HG03135 (cell line): ENCODE results near the gene GIT2.
"Not testable (repeated sequence)": the region's sequence is repeated elsewhere in the genome, so short reads cannot be mapped to it uniquely, and the experiment has no call there.

Experiments used
- ATAC-seq: cut with Tn5 transposase; IDR thresholded peaks from one replicate; pipeline ENCODE4 v1.9.1; 2021; ENCODE audit warnings: mild to moderate bottlenecking, moderate library complexity; ENCODE audit not compliant: unreplicated experiment

The GIT2 gene

DNA sequence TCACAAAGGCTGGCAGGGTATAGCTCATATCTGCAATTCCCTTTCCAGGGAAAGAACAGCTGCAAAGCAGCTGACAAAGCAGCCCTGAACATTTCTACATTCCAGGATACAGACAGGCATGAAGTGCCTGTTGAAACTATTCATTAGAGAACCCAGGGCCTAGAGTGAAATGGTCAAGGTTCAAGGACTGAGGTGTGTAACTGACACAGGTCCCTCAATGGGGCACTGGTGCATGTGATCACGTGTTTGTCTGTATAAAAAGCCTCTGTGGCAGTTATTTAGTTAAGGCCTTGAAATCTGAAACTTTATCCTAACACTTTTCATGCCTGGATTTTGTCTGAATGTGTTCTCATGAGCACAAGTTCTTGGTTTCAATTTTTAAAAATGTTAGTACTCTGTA is 47.1 kb downstream of the GIT2 start:
- ATAC-seq, result no peak

DNA sequence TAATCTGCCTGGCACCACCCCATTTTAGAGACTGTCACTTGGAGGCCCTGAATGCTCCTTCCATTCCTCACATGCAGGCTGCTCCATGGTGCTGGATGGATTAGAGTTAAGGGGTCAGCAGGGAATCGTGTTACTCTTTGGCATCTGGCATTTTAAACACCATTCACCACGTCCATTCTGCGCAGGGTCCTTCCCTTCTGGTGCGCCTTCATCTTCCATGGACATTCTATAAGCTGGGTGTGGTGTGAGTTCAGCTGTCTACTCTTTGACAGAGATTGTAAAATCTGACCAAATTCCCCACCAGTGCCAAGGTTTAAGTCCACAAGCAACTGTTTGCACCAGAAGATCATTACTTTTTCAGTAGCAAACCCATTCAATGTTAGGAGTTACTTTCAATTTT is 47.8 kb downstream of the GIT2 start:
- no peak for ATAC-seq

DNA sequence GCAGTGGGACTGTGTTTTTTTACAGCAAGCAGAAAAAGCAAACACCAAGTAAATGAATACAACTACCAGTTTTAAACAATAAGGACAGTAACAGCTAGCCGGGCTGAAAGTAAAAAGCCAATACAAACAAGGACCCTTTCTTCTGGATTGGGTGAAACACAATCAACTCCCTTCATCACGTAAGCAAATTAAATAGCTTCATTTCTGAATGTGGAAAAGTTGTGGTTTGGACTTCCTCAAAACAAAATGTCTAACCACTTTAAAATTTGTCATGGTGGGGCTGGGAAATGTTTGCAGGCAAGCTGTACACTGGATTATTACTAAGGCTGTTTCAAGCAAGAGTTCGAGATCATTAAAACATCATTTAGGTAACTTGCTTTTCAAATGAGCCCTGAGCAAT is 48.6 kb downstream of the GIT2 start:
- no peak for ATAC-seq

DNA sequence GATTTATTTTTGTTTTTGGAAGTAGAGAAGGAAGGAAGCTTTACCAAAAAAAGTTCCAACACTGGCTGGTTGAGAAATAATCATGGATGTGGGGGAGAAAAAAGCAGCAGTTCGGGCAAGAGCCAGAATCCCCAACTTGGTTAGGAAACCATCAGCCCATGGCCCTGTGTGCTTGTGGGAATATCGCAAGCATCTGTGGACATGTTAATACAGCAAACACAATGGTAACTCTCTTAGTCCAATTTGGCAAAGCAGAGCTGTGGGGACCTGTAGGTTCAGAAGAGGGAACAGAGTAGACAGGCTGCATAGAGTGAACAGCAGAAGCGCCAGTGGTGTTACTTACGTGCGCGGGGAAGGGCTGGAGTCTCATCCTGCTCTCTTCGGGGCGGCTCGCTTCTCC is 49.3 kb downstream of the GIT2 start:
- ATAC-seq, result no peak

DNA sequence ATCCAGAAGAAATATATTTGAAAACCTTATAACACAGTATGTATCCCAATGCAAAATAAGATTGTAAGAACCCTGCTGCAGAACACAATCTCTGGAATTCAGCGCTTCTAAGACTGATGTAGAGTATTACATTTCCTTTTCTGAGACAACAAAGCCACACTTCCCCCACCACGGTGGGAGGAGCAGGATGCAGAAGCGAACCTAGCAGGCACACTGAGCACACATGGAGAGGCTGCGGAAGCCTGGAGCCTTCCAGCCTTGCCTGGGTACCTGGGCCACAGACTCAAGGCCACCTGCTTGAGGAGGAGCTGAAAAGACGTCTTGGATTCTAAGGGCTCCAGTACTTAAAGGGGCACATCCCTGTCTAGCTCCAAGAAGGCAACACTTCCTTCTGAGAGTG is 49.7 kb downstream of the GIT2 start:
- no peak for ATAC-seq

DNA sequence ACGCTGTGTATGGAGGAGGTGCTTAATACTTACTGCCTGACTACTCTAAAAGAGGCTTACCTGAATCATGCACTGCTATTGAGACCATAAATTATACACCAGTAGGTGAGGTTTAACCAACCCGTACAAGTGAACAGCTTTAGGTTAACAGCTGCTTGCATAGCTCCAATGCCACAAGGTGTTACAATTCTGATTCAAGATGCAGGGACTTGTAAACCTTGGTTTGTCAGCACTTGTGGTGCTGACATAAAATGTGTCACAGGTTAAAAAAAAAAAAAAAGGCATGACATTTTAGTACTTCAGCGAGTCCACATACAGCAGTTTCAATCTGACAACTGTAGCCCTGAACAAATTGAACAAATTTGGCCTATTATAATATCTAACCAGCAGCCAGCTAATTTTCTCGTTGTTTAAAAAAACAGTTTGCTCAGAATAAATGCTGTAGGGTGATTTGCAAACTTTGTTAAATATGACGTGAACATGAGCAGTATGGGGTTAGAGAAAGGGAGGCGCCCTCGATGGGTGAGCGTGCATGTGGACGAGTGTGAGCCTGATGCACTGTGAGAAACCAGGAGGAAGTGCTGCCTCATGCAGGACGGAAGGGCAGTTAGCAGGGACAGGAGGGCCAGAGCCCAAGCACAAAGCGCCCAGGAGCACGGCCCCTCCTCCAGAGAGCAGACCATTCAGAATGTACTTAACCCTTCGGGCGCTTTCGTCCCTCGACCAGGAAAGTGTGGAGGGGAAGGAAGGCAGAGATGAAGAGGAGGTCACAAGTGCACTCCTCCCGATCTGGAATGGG is 51.4 kb downstream of the GIT2 start:
- ATAC-seq, result no peak

DNA sequence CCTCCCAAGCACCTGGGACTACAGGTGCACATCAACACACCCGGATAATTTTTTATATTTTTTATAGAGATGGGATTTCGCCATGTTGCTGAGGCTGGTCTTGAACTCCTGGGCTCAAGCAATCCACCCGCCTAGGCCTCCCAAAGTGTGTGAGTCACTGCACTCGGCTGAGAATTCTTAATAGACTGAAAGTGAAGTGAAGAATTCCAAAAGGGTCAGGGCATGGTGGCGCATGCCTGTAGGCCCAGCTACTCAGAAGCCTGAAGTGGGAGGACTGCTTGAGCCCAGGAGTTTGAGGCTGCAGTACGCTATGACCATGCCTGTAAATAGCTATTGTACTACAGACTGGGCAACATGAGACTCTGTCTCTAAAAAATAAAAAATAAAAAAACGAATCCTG is 52.4 kb downstream of the GIT2 start:
- no peak for ATAC-seq

DNA sequence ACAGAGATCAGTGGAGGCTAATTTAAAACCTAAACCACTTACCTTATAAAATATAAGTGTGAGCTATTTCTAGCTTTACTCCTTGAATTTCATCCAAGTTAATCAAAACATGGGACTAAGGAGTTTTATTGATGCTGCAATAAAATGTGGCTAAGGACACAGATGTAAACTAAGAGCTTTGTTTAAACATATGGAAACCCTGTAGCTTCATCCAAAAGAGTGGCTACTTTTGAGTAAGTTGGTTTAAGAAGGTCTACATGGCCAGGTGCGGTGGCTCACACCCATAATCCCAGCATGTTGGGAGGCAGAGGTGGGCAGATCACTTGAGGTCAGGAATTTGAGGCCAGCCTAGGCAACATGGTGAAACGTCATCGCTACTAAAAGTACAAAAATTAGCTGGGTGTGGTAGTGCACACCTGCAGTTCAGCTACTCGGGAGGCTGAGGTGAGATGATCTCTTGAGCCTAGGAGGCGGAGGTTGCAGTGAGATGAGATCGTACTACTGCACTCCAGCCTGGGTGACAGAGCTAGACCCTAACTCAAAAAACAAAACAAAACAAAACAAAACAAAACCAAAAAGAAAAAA is 55.7 kb downstream of the GIT2 start:
- ATAC-seq, result no peak

DNA sequence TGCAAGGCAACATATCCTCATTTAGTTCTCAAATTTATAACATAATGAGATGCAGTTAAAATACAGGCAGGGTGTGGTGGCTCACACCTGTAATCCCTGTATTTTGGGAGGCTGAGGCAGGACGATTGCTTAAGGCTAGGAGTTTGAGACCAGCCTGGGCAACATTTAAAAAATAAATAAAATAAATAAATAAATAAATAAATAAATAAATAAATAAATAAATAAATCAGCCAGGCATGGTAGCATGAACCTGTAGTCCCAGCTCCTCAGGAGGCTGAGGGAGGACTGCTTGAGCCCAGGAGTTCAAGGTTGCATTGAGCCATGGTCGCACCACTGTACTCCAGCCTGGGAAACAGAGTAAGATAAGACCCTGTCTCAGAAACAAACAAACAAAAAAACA is 56.7 kb downstream of the GIT2 start:
- ATAC-seq, result no peak

DNA sequence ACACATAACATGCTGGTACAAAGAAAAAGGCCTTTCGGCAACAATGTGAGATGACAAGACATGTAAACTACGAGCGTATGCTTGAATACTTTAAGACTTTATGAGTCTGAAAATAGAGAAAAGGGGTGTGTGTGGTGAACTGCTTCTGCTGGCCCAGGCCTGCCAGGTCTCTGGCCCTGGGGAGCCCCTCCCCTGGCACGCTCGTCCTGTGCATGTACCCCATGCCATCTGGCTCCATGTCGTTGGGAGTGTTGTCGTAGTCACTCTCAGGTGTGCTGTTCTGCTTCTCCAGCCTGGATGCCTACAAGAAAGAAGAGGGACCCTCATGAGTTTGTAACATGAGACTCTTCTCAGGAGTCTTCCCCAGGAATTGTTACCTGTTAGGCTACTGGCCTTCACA is 57.2 kb downstream of the GIT2 start:
- ATAC-seq, result no peak

DNA sequence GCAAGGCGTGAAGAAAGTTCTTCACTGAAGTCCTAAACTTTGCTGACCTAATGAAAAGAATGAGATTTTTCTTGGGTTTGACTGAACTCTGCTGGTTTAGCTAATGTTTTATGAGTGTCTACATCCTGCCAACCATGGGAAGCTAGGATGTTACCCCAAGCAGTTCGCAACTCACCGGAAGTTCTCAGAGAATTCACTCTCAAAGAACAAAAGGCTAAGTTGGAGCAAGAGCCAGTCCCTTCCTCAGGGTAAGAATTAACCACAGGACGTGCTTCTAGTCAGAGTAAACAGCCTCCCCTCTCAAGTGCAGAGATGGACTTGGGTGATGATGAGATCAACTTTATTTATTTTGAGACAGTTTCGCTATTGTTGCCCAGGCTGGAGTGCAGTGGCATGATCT is 58.8 kb downstream of the GIT2 start:
- no peak for ATAC-seq

DNA sequence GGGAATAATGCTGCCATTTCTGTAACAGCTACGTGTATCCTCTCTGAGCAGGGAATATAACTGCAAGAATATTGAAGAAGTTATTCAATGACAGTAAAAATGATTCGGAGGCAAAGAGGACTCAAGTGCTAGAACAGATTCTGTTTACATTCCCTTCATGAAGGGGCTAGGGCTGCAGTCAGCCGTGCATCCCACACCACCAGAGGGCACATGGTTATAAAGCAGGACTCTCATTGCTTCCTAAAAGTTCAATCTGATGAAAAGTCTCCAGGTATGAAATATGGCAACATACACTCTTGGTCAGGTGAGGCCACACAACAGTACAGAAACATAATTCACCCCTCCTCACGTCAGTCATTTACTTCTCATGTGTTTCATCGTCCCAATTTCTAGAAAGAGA is 62.1 kb downstream of the GIT2 start:
- no peak for ATAC-seq

DNA sequence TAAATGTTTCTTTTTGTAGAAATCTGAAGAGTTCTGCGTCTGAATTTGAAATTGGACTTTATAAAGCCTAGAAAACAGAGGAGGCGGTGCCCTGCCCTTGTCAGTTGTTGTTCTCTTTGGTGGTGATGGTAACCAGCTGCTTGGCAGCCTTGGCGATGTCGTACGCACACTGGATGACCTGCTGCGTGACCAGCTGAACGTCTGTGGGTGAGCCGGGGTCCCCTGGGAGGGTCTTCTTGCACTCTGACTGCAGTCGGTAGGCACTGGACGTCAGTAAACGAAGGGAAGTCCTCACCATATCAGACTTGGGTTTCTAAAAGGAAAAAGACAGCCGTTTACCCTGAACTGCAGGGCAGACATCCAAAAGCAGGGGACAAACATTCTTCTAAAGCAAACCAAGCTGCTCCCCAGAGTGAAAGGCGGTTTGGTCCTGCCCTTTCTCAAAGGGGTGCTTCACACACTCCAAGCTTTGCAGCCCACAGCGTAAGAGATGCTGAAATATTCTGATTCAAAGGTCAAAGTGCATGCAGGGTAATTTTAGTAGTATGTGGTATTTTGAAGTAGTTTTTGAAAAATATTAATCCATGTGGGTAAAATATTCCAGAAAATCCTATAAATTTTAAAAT is 63.2 kb downstream of the GIT2 start:
- ATAC-seq, result no peak

DNA sequence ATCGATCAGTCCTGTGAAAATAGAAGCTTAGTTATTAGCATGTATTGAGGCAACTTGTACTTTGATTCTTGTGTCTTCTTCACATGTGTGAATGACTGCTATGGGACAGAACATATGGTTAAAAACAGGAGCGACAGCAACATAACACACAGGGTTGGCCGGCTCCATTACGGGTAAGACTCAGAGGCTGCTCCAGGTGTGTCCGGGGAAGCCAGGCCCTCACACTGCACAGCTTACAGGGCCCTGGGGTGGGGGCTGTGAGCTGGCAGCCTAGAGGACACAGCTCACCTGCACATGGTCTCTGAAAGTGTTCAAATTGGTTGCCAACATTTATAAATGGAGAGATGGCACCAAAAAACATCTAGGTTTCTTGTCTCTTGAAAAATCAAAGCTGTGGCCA is 65.0 kb downstream of the GIT2 start:
- no peak for ATAC-seq

DNA sequence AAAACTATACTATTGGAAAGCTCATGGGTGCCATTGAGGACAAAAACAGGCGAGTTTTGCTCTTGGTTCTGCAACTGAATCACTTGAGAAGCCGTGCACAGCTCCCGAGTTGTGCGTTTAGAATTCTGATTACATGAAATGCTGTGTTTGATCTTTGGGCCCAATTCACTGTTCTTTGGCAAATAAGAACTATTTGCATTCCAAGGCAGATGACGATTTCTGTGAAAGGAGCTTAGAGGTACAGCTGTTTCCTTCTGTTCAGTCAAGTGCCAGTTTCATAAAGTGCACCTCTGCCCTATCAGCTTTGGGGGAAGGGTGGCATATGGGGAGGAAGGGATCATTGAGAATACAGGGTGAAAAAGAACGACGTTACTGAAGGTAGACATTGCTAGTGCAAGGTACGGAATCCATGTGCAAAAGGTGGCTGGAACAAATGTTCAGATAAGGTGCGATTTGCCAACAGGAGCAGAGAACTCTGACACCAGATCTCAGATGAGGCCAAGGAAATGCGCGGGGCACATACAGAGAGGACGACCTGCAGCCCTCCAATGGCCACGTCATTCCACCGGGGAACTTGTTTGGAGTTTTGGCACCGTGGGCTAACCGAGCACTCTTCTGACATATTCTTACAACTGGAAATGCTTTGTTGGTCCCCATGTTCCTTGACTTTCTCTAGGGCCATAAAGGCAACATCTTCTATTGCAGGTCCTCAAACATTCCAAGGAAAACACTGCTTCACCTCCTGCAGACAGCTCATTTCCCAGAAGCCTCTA is 66.0 kb downstream of the GIT2 start:
- no peak for ATAC-seq

DNA sequence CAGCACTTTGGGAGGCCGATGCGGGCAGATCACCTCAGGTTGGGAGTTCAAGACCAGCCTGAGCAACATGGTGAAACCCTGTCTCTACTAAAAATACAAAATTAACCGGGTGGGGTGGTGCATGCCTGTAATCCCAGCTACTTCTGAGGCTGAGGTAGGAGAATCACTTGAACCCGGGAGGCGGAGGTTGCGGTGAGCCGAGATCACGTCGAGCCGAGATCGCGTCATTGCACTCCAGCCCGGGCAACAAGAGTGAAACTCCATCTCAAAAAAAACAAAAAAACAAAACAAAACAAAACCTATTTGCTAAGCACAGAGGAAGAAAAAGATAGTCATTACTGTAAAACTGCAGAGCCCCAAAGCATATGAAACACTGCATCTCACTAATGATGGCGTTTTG is 66.8 kb downstream of the GIT2 start:
- ATAC-seq, result not testable (repeated sequence)

DNA sequence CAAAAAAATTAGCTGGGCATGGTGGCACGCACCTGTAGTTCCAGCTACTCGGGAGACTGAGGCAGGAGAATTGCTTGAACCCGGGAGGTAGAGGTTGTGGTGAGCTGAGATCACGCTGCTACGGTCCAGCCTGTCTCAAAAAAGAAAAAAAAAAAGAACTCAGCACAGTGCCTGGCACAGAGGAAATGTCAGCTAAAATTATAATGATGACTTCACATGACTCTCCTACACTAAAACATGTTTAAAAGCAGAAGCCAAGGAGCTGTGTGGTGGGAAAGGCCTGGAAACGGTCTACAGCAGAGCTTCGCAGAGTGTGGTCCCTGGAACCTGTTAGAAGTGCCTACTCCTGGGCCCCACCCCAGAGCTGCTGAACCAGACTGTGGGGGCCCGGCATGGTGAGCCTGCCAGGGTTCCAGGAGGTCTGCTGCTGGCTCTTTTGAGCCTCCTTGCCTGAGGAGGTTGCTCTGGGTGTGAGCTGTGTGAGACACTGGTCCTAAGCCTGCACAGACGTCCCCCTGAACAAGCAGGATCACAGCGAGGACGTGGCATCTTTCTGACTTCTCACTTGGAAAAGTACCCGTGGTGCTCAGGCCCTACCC is 68.0 kb downstream of the GIT2 start:
- no peak for ATAC-seq

DNA sequence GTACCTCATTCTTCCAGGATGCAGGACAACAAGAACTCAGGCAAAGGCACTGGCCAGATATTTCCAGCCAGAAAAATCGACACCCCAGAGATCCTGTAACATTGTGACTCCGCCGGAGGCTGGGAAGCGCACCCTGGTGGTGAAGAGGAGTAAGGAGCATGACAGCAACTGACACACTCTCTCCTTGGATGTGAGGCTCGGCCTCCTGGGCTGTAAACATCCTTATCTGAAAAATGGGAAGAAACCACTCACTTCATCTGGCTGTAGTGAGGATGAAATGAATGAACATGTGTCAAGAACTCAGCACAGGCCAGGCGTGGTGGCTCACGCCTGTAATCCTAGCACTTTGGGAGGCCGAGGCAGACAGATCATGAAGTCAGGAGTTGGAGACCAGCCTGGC is 68.5 kb downstream of the GIT2 start:
- ATAC-seq, result no peak

DNA sequence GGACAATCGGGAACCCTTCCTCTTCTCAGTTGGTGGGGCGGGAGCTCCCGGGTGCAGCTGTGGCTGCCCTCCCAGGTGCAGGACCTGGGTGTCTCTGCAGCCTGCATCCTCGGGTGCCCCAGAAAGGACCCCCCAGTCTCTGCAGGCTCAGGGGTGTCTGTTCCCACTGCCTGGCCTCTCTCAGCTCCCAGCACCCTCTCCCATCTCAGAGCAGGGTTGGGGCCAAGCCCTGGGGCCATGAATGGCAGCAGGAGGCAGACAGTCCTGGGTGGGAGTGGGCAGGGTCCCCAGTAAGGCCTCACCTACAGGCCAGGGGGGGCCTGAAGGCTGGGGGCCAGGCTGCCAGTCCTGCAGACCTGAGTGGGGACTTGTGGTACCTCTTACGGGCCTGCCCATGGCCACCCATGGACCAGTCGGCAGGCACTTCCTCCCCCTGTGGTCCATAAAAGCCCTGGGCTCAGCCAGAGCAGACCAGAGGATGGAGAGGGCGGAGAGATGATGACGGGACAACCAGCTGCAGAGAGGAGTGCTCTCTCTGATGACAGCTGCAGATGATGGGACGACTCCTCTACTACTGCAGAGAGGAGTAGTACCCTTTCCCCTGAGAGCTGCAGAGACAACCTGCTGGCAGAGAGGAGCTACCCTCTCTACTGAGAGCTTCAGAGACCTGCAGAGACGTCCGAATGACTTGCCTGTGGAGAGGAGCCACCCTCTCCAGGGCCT is 69.5 kb downstream of the GIT2 start:
- ATAC-seq, result no peak

DNA sequence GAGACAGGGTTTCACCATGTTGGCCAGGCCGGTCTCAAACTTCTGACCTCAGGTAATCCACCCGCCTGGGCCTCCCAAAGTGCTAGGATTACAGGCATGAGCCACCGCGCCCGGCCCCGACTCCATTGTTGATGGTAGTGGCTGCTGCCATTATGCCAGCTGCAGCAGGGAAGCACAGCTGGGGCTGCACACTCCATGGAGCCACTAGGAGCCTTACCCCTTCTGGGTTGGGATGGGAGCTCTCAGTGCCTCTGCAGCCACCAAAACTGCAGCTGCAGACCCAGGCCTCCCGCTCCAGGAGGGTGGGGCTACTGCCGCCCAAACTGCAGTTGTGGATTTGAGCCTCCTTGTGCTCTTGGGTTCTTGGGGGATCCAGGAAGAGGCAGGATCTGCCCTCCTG is 70.2 kb downstream of the GIT2 start:
- no peak for ATAC-seq
